IMR-90 (cell line): Measurements from ENCODE around the gene FEN1. TPM values are rescaled to one million over a fixed set of nuclear protein-coding genes. Genes with fewer than 3 reads are reported as not detected.

Experiments used
- ATAC-seq: fragments of 200-7000 bp; cut with Tn5 transposase; 2 replicates; pipeline ENCODE4 v1.9.1; 2020; ENCODE audit warnings: low read depth, mild to moderate bottlenecking, moderate library complexity
- BruUV-seq: library from RNA; stranded (reverse); fragments of 400-500 nt; replicated peaks from 2 replicates; lab custom pipeline; 2021; lab: Mats Ljungman, UMichigan
- CTCF ChIA-PET: fragments of 300-600 bp; formaldehyde crosslinking; extraction: SDS; loops from one replicate; lab custom pipeline; 2021; ENCODE audit warnings: antibody characterized with exemption; lab: Yijun Ruan, JAX
- POLR2A ChIA-PET: fragments of 300-600 bp; sonication (Branson Sonifier 250); formaldehyde crosslinking; loops from one replicate; lab custom pipeline; 2022; ENCODE audit warnings: antibody characterized with exemption; ENCODE audit not compliant: unreplicated experiment; lab: Charles Lee
- DNase-seq: peaks from one replicate; pipeline ENCODE4 v3.0.0; 2013
- H2AFZ ChIP-seq: replicated peaks from 2 replicates; pipeline ENCODE3; 2013; ENCODE audit warnings: low read length, mild to moderate bottlenecking; ENCODE audit not compliant: poor library complexity
- H2AK5ac ChIP-seq: 2 replicates; pipeline ENCODE4 v1.6.1; 2013; ENCODE audit warnings: low read depth, low read length, inconsistent platforms
- H2AK9ac ChIP-seq: replicated peaks from 2 replicates; pipeline ENCODE3; 2013; ENCODE audit warnings: mild to moderate bottlenecking, low read depth, low read length, moderate library complexity; ENCODE audit not compliant: poor library complexity
- H2BK120ac ChIP-seq: 2 replicates; pipeline ENCODE4 v1.6.1; 2013; ENCODE audit warnings: low read depth, low read length, inconsistent platforms
- H2BK15ac ChIP-seq: 3 replicates; pipeline ENCODE4 v1.6.1; 2013; ENCODE audit warnings: low read depth, low read length, inconsistent platforms
- H2BK20ac ChIP-seq: 2 replicates; pipeline ENCODE4 v1.6.1; 2013; ENCODE audit warnings: low read depth, mild to moderate bottlenecking, inconsistent platforms, low read length, moderate library complexity
- H2BK5ac ChIP-seq: 2 replicates; pipeline ENCODE4 v1.6.1; 2013; ENCODE audit warnings: mild to moderate bottlenecking, low read depth, low read length, inconsistent platforms; ENCODE audit not compliant: poor library complexity, severe bottlenecking
- H3K14ac ChIP-seq: replicated peaks from 2 replicates; pipeline ENCODE4 v1.6.1; 2013; ENCODE audit warnings: low read depth, low read length, inconsistent platforms
- H3K18ac ChIP-seq: 2 replicates; pipeline ENCODE4 v1.6.1; 2013; ENCODE audit warnings: low read depth, low read length, control low read depth
- H3K23ac ChIP-seq: 2 replicates; pipeline ENCODE4 v1.6.1; 2013; ENCODE audit warnings: low read depth, low read length, inconsistent platforms
- H3K27ac ChIP-seq: 2 replicates; pipeline ENCODE4 v1.5.1; 2013; ENCODE audit warnings: mild to moderate bottlenecking, control low read depth, low read length; ENCODE audit not compliant: insufficient read depth
- H3K27me3 ChIP-seq: 2 replicates; pipeline ENCODE4 v1.6.1; 2013; ENCODE audit warnings: low read length; ENCODE audit not compliant: control insufficient read depth, insufficient read depth
- H3K36me3 ChIP-seq: 2 replicates; pipeline ENCODE4 v1.6.1; 2013; ENCODE audit warnings: low read length, mixed read lengths; ENCODE audit not compliant: control insufficient read depth, insufficient read depth
- H3K4ac ChIP-seq: 2 replicates; pipeline ENCODE4 v1.6.1; 2013; ENCODE audit warnings: low read depth, low read length, inconsistent platforms
- H3K4me1 ChIP-seq: 2 replicates; pipeline ENCODE4 v1.6.1; 2013; ENCODE audit warnings: low read length, mixed read lengths; ENCODE audit not compliant: control insufficient read depth, insufficient read depth
- H3K4me2 ChIP-seq: 2 replicates; pipeline ENCODE4 v1.6.1; 2013; ENCODE audit warnings: low read depth, mild to moderate bottlenecking, control low read depth, low read length, moderate library complexity
- H3K4me3 ChIP-seq: 2 replicates; pipeline ENCODE4 v1.5.1; 2013; ENCODE audit warnings: low read depth, mild to moderate bottlenecking, control low read depth, low read length, moderate library complexity; ENCODE audit not compliant: insufficient read depth
- H3K56ac ChIP-seq: 2 replicates; pipeline ENCODE4 v1.6.1; 2013; ENCODE audit warnings: low read length, inconsistent platforms; ENCODE audit not compliant: insufficient read depth; ENCODE audit errors: extremely low read depth
- H3K79me1 ChIP-seq, 2 experiments: 2 replicates each; pipeline ENCODE4 v1.6.1; 2013; ENCODE audit warnings: low read length in 2 of 2, inconsistent platforms in 1 of 2, low read depth in 1 of 2
- H3K9ac ChIP-seq: 2 replicates; pipeline ENCODE4 v1.6.1; 2013; ENCODE audit warnings: low read depth, low read length, control low read depth
- H3K9me1 ChIP-seq: 2 replicates; pipeline ENCODE4 v1.6.1; 2013; ENCODE audit warnings: low read length, inconsistent platforms; ENCODE audit not compliant: insufficient read depth
- H3K9me3 ChIP-seq: 2 replicates; pipeline ENCODE4 v1.6.1; 2013; ENCODE audit warnings: low read length; ENCODE audit not compliant: control insufficient read depth, insufficient read depth
- H4K20me1 ChIP-seq: 2 replicates; pipeline ENCODE4 v1.6.1; 2013; ENCODE audit warnings: low read length, inconsistent platforms; ENCODE audit not compliant: insufficient read depth
- H4K5ac ChIP-seq: 2 replicates; pipeline ENCODE4 v1.6.1; 2013; ENCODE audit warnings: mild to moderate bottlenecking, low read depth, low read length, control low read depth
- H4K8ac ChIP-seq, 2 experiments: 2 replicates each; pipeline ENCODE4 v1.6.1; 2013; ENCODE audit warnings: low read depth in 2 of 2, low read length in 2 of 2, control low read depth in 1 of 2, inconsistent platforms in 1 of 2
- H4K91ac ChIP-seq: 2 replicates; pipeline ENCODE4 v1.6.1; 2013; ENCODE audit warnings: low read depth, low read length, inconsistent platforms; ENCODE audit not compliant: insufficient read depth
- CTCF ChIP-seq: conservative IDR thresholded peaks from 2 replicates; pipeline ENCODE4 v1.5.1; 2012; ENCODE audit warnings: mild to moderate bottlenecking, low read depth, low read length, improper control_type of control experiment
- FOS ChIP-seq: fragments of 150-350 bp; IDR thresholded peaks from 2 replicates; pipeline ENCODE4 v1.6.1; 2016; ENCODE audit warnings: low read depth, low read length
- RAD21 ChIP-seq: IDR thresholded peaks from 2 replicates; pipeline ENCODE4 v1.6.1; 2012; ENCODE audit warnings: low read length, improper control_type of control experiment
- RFX5 ChIP-seq: IDR thresholded peaks from 2 replicates; pipeline ENCODE4 v1.8.0; 2012; ENCODE audit warnings: low read depth, mild to moderate bottlenecking, low read length, moderate library complexity
- SMC3 ChIP-seq: fragments of 150-350 bp; IDR thresholded peaks from 2 replicates; pipeline ENCODE4 v1.6.1; 2016; ENCODE audit warnings: low read depth, mild to moderate bottlenecking, antibody characterized with exemption, low read length, moderate library complexity
- WGBS, 2 experiments: methylation state at CpG; one replicate each; pipeline versions ENCODE4 v1.1.5 to v1.1.7; 2013; ENCODE audit warnings: missing lambda C conversion rate in 2 of 2; ENCODE audit not compliant: insufficient read length in 1 of 2; ENCODE audit errors: extremely low coverage in 2 of 2; 5-methylcytosine and 5-hydroxymethylcytosine counted together
- dilution Hi-C: fragments of 300-500 bp; cut with HindIII; formaldehyde crosslinking; loops from one replicate; pipeline ENCODE4 v1.14.3; 2018; ENCODE audit warnings: low sequenced_read_pairs; ENCODE audit not compliant: unreplicated experiment
- in situ Hi-C: fragments of 300-500 bp; cut with MboI; formaldehyde crosslinking; loops from 3 replicates; pipeline ENCODE4 v1.14.3; 2019; ENCODE audit warnings: low sequenced_read_pairs, inconsistent platforms, mixed read lengths
- intact Hi-C: fragments of 100-400 bp; cut with micrococcal nuclease; formaldehyde crosslinking; loops from 2 replicates; pipeline ENCODE4 v1.10.0; 2022
- polyA plus RNA-seq, 3 experiments: library from polyadenylated mRNA; depleted of rRNA; stranded (reverse); fragments of >200 nt; gene quantifications; 2 replicates each; pipeline ENCODE4 v1.2.3, GENCODE V29; 2012; ENCODE audit warnings: low replicate concordance in 1 of 3
- total RNA-seq: library from RNA; depleted of rRNA; stranded (reverse); fragments of >200 nt; gene quantifications from 2 replicates; pipeline ENCODE4 v1.2.3, GENCODE V29; 2012

The FEN1 gene
- total and polyA plus RNA-seq, 2 of the 4 experiments (the other 2 are of a cell fraction): 23.0 to 41.9 TPM

- no peak overlapping the region for H2BK5ac ChIP-seq
- H3K9ac ChIP-seq: no peak overlapping the region
- BruUV-seq: no TSS peak
- no CpG with 5 or more reads among the region's 9 CpGs for WGBS, 2 experiments
- TF ChIP-seq CTCF (peak; percentile 61), FOS (no peak), RFX5 (no peak), RAD21 (peak; percentile 63), SMC3 (peak; percentile 42)
- no peak overlapping the region for H3K27ac ChIP-seq
- H3K9me3 ChIP-seq: no peaks in the 10 kb centered on the region
- H4K5ac ChIP-seq: no peak overlapping the region
- H3K4me2 ChIP-seq: no peak overlapping the region
- DNase-seq (peak; percentile 61), ATAC-seq (no peak)
- no peak overlapping the region for H4K91ac ChIP-seq
- peaks cover 62% of the 10 kb centered on the region for H3K36me3 ChIP-seq
- H2AFZ ChIP-seq: no peak overlapping the region
- intact Hi-C loops: no loop called here
- H4K20me1 ChIP-seq: peaks cover 6% of the 10 kb centered on the region; the same call in 1 of the 2 replicates
- peaks cover 28 to 44% of the 10 kb centered on the region in 2 experiments for H3K79me1 ChIP-seq
- H3K4me3 ChIP-seq: no peak overlapping the region
- no peak overlapping the region for H4K8ac ChIP-seq
- H2BK120ac ChIP-seq: no peak overlapping the region
- no peak overlapping the region for H3K4ac ChIP-seq
- no peaks in the 10 kb centered on the region; the same call in 1 of the 2 replicates for H3K9me1 ChIP-seq
- peaks cover 3% of the 10 kb centered on the region; the same call in 1 of the 2 replicates for H3K4me1 ChIP-seq
- H2AK9ac ChIP-seq: no peak overlapping the region
- ChIA-PET POLR2A (no interaction called here), CTCF (interaction anchor here (0.5 to 2.5 kb wide), 3 partner anchors 9 to 362 kb away, joined by 3 to 6 read pairs (median 3); no protein-coding TSS in a partner anchor)
- H2AK5ac ChIP-seq: no peak overlapping the region
- H3K14ac ChIP-seq: no peak overlapping the region
- no peak overlapping the region for H2BK15ac ChIP-seq
- in situ Hi-C loops: no loop called here
- H3K56ac ChIP-seq: no peak overlapping the region
- no peak overlapping the region for H3K18ac ChIP-seq
- H3K27me3 ChIP-seq: no peaks in the 10 kb centered on the region
- dilution Hi-C loops: no loop called here
- no peak overlapping the region for H2BK20ac ChIP-seq
- H3K23ac ChIP-seq: no peak overlapping the region
Measured at GRCh38 chr11:61787928-61788491, 4.7 kb upstream of the FEN1 start.
